GM12878 (cell line): ENCODE measurements around the gene ZFP62.

Experiments used
- EZH2 ChIP-seq: IDR thresholded peaks from 2 replicates; pipeline ENCODE4 v1.6.1; 2012; ENCODE audit warnings: low read depth, mild to moderate bottlenecking, control low read depth, inconsistent platforms, low read length, borderline replicate concordance; ENCODE audit not compliant: control insufficient read depth
- HDAC2 ChIP-seq: fragments of 200-600 bp; sonication (generic); IDR thresholded peaks from 2 replicates; pipeline ENCODE4 v1.6.1; 2017
- MAX ChIP-seq: IDR thresholded peaks from 2 replicates; pipeline ENCODE4 v1.6.1; 2012; ENCODE audit warnings: low read depth, low read length, improper control_type of control experiment
- POLR2A ChIP-seq: IDR thresholded peaks from 2 replicates; pipeline ENCODE4 v1.6.1; 2011; ENCODE audit warnings: low read depth, mild to moderate bottlenecking, low read length
- RAD21 ChIP-seq: IDR thresholded peaks from 2 replicates; pipeline ENCODE4 v1.6.1; 2011; ENCODE audit warnings: mild to moderate bottlenecking, low read depth, low read length, moderate library complexity; ENCODE audit not compliant: insufficient read depth
- SREBF1 ChIP-seq: IDR thresholded peaks from 2 replicates; pipeline ENCODE4 v1.6.1; 2012; ENCODE audit warnings: mild to moderate bottlenecking, low read length
- TARDBP ChIP-seq: IDR thresholded peaks from 2 replicates; pipeline ENCODE4 v1.6.1; 2016; ENCODE audit warnings: borderline replicate concordance
- TF ChIP-seq, protein P1 (sequence below), 3 experiments: IDR thresholded peaks in 2 of 3; conservative IDR thresholded peaks in 1 of 3; 2 replicates each; pipeline ENCODE4 v1.5.1; 2011; ENCODE audit warnings: low read depth in 3 of 3, low read length in 3 of 3, mild to moderate bottlenecking in 3 of 3, control low read depth in 2 of 3, moderate library complexity in 2 of 3, inconsistent platforms in 1 of 3, mixed read lengths in 1 of 3; ENCODE audit not compliant: control insufficient read depth in 2 of 3, insufficient read depth in 1 of 3; ENCODE audit errors: extremely low read depth in 1 of 3

GRCh38 chr5:180823346-180823745, 37.7 kb downstream of the ZFP62 start:
- TF ChIP-seq RAD21 (no peak), POLR2A (no peak), HDAC2 (no peak), EZH2 (no peak), SREBF1 (no peak), MAX (no peak), TARDBP (no peak)
- TF ChIP-seq, protein P1, sequence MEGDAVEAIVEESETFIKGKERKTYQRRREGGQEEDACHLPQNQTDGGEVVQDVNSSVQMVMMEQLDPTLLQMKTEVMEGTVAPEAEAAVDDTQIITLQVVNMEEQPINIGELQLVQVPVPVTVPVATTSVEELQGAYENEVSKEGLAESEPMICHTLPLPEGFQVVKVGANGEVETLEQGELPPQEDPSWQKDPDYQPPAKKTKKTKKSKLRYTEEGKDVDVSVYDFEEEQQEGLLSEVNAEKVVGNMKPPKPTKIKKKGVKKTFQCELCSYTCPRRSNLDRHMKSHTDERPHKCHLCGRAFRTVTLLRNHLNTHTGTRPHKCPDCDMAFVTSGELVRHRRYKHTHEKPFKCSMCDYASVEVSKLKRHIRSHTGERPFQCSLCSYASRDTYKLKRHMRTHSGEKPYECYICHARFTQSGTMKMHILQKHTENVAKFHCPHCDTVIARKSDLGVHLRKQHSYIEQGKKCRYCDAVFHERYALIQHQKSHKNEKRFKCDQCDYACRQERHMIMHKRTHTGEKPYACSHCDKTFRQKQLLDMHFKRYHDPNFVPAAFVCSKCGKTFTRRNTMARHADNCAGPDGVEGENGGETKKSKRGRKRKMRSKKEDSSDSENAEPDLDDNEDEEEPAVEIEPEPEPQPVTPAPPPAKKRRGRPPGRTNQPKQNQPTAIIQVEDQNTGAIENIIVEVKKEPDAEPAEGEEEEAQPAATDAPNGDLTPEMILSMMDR (IDR thresholded peaks at IDR 0.05 in 2 of 3, conservative IDR thresholded peaks at IDR 0.05 in 1 of 3; ENCODE audit: control insufficient read depth in 2 of 3, extremely low read depth in 1 of 3, insufficient read depth in 1 of 3, low read depth in 3 of 3, low read length in 3 of 3) = no peak
